CD4-positive, alpha-beta T cell treated with Interleukin-15 for 4 hours (primary cell): ENCODE results near the gene INTS14.
"Not testable (repeated sequence)": the region's sequence is repeated elsewhere in the genome, so short reads cannot be mapped to it uniquely, and the experiment has no call there.

Experiments used
- DNase-seq: peaks from one replicate; pipeline ENCODE4 v3.0.0-alpha.2; 2020; ENCODE audit warnings: low spot score

INTS14 gene

GRCh38 chr15:65630760-65631159 is 19.8 kb upstream of the INTS14 start:
- DNase-seq = no peak

DNA sequence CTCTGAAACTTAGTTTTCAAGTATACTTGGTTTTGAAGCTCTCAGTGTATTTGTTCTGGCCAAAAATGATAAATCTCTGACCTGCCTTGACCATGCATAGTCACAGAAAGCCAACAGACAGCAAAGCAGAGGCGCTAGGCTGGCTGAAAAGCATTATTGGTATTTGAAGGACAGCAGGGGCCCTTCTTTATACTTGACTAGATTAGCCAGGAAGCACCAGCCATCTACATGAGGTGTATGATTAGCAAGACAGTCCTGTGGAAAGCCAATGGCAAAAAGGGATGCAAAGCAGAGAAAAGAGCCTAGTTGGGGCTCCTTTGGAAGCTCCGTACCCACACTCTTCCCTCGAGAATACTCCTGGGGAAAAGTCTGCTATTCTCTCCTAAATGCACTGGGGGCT is 18.6 kb upstream of the INTS14 start:
- no peak for DNase-seq

GRCh38 chr15:65626856-65627255 is 15.9 kb upstream of the INTS14 start:
- DNase-seq = no peak

GRCh38 chr15:65623103-65623502 is 12.2 kb upstream of the INTS14 start:
- DNase-seq = no peak

DNA sequence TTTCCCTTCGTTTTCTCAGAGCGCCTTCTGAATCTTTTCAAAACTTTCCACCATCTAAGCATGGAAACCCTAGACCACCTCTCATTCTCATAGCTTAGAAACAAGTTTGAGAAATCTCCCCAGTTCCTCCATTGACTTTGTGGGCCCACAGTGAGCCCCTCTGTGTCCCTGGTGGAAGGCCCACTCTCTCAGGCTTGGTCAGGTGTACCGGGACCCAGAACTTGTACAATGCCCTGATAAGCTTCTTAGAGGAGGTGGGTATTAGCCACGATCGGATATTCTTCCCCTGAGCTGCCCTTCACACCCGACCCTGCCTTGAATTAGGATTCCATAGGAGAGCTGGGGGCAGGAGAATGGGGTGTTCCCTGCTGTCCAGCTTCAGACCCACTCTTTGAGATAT is 10.7 kb upstream of the INTS14 start, which contains the start of gene SLC24A1:
Gene SLC24A1 (plus strand): TSS at position 301 of the 400 bp plus-strand sequence. CDS start 2,143 bp downstream, outside the sequence.
- DNase-seq = no peak

GRCh38 chr15:65620833-65621232 is 9.9 kb upstream of the INTS14 start:
- DNase-seq = no peak

- no peak for DNase-seq
Measured at GRCh38 chr15:65619626-65620290, 8.8 kb upstream of the INTS14 start.

DNA sequence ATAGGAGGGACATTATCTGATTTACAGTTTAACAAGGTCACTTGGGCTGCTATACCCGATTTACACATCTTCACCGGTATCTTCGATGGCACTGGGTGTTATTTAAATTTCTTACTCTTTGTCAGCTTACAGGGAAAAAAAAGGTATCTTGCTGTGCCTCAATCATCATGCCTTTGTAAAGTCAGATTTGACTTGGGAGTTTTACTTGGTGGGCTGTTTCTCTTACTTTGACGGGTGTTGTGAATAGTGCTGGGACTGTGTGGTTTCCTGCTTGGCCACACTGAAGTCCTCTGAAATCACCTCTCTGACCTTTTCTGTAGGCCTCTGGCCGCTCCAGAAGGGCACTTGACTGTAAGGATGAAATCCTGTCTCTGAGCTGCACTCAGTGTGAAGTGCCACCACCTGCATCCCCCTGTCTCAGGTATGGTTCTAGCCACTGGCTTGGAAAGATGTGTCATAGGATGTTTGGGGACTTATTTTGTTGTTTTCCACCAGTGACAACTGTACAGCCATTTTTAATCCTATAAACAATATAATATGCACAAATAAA is 7.7 kb upstream of the INTS14 start:
- no peak for DNase-seq

GRCh38 chr15:65615887-65616286 is 5.0 kb upstream of the INTS14 start:
- not testable (repeated sequence) for DNase-seq

DNA sequence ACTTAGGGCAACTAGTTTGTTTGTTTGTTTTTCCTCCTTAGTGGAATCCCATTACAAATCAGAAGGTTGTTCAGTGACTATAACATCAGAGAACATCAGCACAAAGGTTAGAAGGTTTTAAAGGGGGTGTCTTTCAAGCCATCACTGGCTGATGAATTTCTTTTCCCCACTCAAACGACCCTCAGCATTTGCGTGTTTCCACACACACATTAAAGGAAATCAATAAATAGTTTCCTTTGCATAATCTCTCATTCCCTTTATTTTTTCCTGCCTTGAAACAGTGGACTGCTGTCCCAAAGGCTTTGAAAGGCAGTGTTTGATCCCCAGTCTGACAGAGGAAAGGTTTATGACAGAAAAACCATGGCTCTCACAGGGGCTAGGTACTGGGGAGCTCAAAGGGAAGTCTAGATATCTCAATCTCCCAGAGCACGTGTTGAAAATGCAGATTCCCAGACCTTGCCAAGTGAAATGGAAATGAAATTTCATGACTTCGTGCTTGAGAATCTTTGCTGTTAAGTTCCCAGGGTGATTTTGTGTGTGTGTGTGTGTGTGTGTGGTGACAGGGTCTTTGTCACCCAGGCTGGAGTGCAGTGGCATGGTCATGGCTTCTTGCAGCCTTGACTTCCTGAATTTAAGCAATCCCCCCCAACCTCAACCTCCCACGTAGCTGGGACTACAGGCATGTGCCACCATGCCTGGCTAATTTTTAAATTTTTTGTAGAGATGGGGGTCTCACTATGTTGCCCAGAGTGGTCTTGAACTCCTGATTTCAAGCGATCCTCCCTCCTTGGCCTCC is 2.2 kb upstream of the INTS14 start:
- no peak for DNase-seq

DNA sequence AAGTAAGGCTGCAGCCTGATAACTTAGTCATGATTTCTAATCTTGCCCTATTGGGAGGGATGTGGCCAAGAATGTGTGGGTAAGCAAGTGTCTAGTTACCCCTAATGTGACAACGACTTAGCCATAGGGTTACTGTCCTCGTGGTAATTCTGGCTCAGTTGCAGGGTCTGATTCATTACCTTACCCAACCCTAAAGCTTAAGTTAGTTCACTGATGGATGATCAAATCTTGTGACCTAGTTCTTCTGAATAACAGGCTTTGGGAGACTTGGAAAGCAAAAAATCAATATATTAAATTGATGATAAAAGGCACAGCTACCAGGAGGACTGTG is 1.6 kb upstream of the INTS14 start:
- no peak for DNase-seq

DNA sequence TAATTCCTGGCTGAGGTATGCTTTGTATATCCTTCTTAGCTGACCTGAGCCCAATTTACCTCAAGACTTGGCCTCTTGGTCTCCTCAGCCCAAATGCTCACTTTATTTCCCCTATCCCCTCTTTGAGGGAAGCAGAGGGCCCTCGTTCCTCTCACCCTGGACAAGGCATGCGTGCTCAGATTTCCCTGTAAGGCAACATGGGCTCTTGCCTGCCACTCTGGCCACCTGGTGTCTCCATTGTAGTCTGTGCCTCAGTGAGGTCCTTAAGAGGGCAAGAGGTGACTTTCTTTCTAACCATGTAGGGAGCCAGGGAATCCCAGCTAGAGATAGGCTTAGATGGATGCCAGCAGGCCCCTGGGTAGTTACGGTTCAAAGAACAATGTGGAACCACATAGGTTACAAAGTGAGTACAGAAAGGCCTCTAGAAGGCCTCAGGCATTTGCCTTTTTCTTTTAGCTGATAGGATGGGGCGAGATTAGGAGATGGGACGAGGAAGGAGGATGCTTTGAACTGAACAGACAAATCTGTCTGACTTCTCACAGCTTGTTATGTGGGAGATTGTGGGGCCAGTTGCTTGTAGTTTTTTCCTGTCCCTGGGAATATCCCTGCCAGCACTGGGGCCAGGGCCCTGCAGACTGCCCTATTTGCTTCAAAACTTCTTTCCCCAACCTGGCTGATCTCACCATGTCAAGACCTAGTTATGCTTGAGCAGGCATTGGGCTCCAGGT is 1.1 kb upstream of the INTS14 start:
- no peak for DNase-seq

- no peak for DNase-seq
Measured at GRCh38 chr15:65603559-65603958, 7.4 kb downstream of the INTS14 start.

DNA sequence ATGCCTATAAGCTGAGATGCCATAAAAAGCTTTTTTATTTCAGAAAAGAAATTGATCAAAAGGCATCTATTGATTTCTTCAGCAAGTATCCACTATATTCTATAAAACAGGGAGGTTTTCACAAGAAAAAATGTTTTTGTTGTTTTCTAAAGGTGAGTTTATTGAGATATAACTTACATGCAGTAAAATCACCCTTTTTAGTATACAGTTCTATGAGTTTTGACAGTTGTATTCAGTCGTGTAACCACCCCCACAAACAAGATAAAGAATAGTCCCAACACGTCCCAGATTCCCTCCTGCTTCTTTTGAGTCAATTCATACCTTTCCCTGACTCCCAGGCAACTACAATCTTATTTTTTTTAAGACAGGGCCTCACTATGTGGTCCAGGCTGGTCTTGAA is 7.8 kb downstream of the INTS14 start:
- no peak for DNase-seq

DNA sequence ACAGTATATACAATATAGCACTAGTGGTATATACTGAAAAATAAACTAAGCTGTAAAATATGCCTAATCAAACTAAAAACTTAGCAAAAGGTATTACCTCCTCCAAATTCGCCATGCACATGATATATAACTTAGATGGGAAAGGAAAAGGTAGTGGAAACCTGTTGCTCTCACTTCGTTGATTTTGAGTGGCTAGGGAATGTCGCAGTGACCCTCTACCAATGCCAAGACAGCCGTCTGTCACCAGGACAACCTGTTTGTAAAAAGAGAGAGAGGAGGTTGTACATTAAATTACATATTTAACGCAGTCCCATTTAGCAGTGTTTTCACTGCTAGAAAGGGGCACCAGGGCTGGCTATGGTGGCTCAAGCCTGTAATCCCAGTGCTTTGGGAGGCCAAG is 11.3 kb downstream of the INTS14 start:
- DNase-seq = no peak

- DNase-seq = no peak
Measured at GRCh38 chr15:65598468-65598867, 12.5 kb downstream of the INTS14 start.

DNA sequence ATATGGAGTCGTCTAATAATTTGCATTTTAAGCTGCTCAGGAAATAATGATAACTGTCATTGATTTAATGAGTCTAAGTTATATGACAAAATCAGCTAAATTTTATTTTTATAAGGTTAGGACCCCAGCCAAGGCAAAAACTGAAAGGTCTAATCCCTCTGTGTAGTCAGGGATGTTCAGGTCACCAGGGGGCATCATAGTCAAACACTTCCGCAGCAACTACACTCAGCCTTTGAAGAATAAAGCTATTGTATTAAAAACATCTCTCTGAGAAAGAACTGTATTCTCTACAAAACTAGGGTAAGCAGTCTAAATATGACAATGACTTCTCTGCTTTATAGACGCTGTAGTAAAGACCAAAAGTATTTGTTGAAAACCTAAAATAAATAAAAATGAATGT is 15.0 kb downstream of the INTS14 start:
- no peak for DNase-seq

DNA sequence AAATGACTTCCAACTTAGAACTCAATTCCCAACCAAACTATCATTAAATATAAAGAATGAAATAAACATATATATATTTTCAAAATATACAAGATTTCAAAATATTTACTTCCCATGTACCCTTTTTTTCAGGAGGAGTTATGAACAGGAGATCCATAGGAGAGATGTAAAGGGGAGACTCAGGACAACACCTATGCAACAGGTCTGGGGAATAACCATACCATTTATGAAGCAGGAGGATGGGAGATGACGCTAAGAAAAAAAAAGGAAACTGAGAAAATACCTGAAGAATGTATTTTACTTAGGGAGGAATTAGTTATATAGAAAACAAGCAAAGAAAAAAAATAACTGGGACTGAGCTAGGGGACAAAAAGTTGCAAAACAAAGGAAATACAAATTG is 23.8 kb downstream of the INTS14 start:
- DNase-seq = no peak

- DNase-seq = no peak
Measured at GRCh38 chr15:65584241-65584640, 26.7 kb downstream of the INTS14 start.

- peak; percentile 60 for DNase-seq
Measured at GRCh38 chr15:65583701-65584100, 27.2 kb downstream of the INTS14 start.

DNA sequence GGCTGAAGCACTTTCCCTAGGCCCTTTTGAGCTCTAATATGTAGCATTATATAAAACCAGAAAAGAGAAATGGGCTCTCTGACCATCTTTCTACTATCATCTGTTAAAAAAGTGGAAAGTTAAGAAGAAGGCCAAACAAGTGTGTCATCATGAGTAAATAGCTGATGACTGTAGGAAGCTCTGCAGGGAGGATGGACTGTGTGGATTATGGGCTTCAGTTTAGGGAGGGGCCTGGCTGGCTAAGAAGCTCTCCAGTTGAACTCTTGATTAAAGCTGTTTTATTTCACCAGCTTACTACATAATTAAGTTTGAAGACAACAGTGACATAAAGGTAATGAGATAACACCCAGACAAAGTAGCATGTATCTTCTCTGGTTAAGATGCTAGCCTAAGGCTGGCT is 30.6 kb downstream of the INTS14 start:
- DNase-seq = no peak

DNA sequence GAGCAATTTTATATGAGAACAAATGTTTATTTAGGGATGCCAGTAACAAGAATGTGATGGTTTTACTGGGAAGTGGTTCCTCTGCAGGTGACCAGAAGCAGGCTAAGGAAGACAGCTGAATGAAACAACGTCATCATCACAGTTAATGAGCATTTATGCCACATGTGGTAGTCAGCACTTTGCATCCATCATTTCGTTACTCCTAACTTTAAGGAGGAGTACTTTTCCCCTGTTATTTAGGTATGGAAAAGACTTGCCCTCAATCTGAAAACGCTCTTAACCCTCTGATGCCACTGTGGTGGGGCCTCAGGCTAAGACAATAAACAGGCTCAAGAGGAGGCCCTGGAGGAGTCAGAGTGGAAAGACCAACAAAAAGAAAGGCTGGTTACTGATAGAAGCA is 31.2 kb downstream of the INTS14 start:
- no peak for DNase-seq
